Measurements from ENCODE around the gene FAF1.

GRCh38 chr1:50487725-50488124, 472.3 kb downstream of the FAF1 start:
- TF ChIP-seq POLR2A (IDR thresholded peaks at IDR 0.05; ENCODE audit: low read depth) (no peak), CTCF (IDR thresholded peaks at IDR 0.05) (no peak), EP300 (IDR thresholded peaks at IDR 0.05) (no peak)

Measured in esophagus muscularis mucosa (tissue), 4 donors.